H1 (cell line): ENCODE results near the gene UTP3. TPM values are rescaled to one million over a fixed set of nuclear protein-coding genes. Genes with fewer than 3 reads are reported as not detected.

Source experiments
- CTCF ChIA-PET: fragments of 300-600 bp; sonication (Branson Sonifier 250); formaldehyde crosslinking; loops from one replicate; lab custom pipeline; 2021; ENCODE audit not compliant: partially characterized antibody; lab: Charles Lee
- POLR2A ChIA-PET: fragments of 300-600 bp; sonication (Branson Sonifier 250); formaldehyde crosslinking; loops from one replicate; lab custom pipeline; 2021; ENCODE audit warnings: inconsistent platforms; ENCODE audit not compliant: partially characterized antibody; lab: Charles Lee
- DNase-seq, 2 experiments: peaks; one replicate each; pipeline versions ENCODE4 v3.0.0 to v3.0.0-alpha.2; 2010 to 2022; ENCODE audit warnings: low spot score in 2 of 2, low read depth in 1 of 2, mixed read lengths in 1 of 2
- FAIRE-seq: peaks from 2 replicates; lab custom pipeline; 2011; peaks lifted over from hg19 to GRCh38; lab: Jason Lieb, UNC
- H2AFZ ChIP-seq: 2 replicates; pipeline ENCODE4 v1.8.1; 2012; ENCODE audit warnings: low read length, inconsistent platforms
- H2AK5ac ChIP-seq: 2 replicates; pipeline ENCODE4 v1.6.1; 2013; ENCODE audit warnings: low read depth, low read length
- H2BK120ac ChIP-seq: replicated peaks from 2 replicates; pipeline ENCODE3; 2013; ENCODE audit warnings: low read depth, low read length, inconsistent platforms
- H2BK12ac ChIP-seq: 2 replicates; pipeline ENCODE4 v1.6.1; 2013; ENCODE audit warnings: low read depth, low read length
- H2BK15ac ChIP-seq: 2 replicates; pipeline ENCODE4 v1.6.1; 2013; ENCODE audit warnings: low read length
- H2BK20ac ChIP-seq: 2 replicates; pipeline ENCODE4 v1.6.1; 2013; ENCODE audit warnings: low read length
- H2BK5ac ChIP-seq: 2 replicates; pipeline ENCODE4 v1.6.1; 2013; ENCODE audit warnings: low read depth, low read length
- H3K14ac ChIP-seq: 2 replicates; pipeline ENCODE4 v1.6.1; 2013; ENCODE audit warnings: inconsistent platforms; ENCODE audit not compliant: insufficient read length
- H3K18ac ChIP-seq: 2 replicates; pipeline ENCODE4 v1.6.1; 2013; ENCODE audit warnings: low read length; ENCODE audit errors: extremely low read depth
- H3K23ac ChIP-seq: 2 replicates; pipeline ENCODE4 v1.6.1; 2013; ENCODE audit warnings: inconsistent platforms; ENCODE audit not compliant: insufficient read length
- H3K23me2 ChIP-seq: 2 replicates; pipeline ENCODE4 v1.6.1; 2013; ENCODE audit warnings: low read depth, low read length
- H3K27ac ChIP-seq: 2 replicates; pipeline ENCODE4 v1.6.1; 2011; ENCODE audit warnings: low read depth, low read length, inconsistent platforms
- H3K27me3 ChIP-seq, 4 experiments: replicated peaks in 1 of 4; 1 replicate in 1 of 4; 2 replicates in 3 of 4; pipeline versions ENCODE4 v1.6.1 to v1.8.1; 2011 to 2013; ENCODE audit warnings: low read length in 3 of 4, mild to moderate bottlenecking in 3 of 4, inconsistent platforms in 2 of 4, mixed read lengths in 2 of 4, moderate library complexity in 1 of 4; ENCODE audit not compliant: control insufficient read depth in 3 of 4, insufficient read depth in 3 of 4; ENCODE audit errors: extremely low read depth in 1 of 4
- H3K36me3 ChIP-seq, 4 experiments: 2 replicates each; pipeline versions ENCODE4 v1.6.1 to v1.8.1; 2011 to 2013; ENCODE audit warnings: mild to moderate bottlenecking in 4 of 4, low read length in 3 of 4, moderate library complexity in 2 of 4, control low read depth in 1 of 4, inconsistent platforms in 1 of 4; ENCODE audit not compliant: insufficient read depth in 4 of 4, control insufficient read depth in 2 of 4
- H3K4ac ChIP-seq: replicated peaks from 2 replicates; pipeline ENCODE3; 2013; ENCODE audit warnings: low read length, low read depth, mixed read lengths, inconsistent platforms; ENCODE audit not compliant: insufficient read length
- H3K4me1 ChIP-seq, 4 experiments: replicated peaks in 1 of 4; 1 replicate in 1 of 4; 2 replicates in 3 of 4; pipeline versions ENCODE4 v1.6.1 to v1.8.1; 2011 to 2013; ENCODE audit warnings: low read length in 3 of 4, inconsistent platforms in 2 of 4, mixed read lengths in 1 of 4; ENCODE audit not compliant: insufficient read depth in 4 of 4, control insufficient read depth in 3 of 4
- H3K4me2 ChIP-seq, 2 experiments: 2 replicates each; pipeline versions ENCODE4 v1.6.1 to v1.8.1; 2011 to 2013; ENCODE audit warnings: low read depth in 2 of 2, low read length in 2 of 2, control low read depth in 1 of 2, inconsistent platforms in 1 of 2, mild to moderate bottlenecking in 1 of 2; ENCODE audit not compliant: insufficient read depth in 1 of 2
- H3K4me3 ChIP-seq, 4 experiments: fragments of 200-600, 300-600 bp in 1 of 4; sonication (generic), shearing (Covaris generic), sonication (Bioruptor Twin) in 1 of 4; 2 replicates each; pipeline versions ENCODE4 v1.5.1 to v1.8.1; 2011 to 2016; ENCODE audit warnings: low read length in 4 of 4, low read depth in 3 of 4, control low read depth in 2 of 4, inconsistent platforms in 2 of 4, mild to moderate bottlenecking in 2 of 4, mixed read lengths in 1 of 4, moderate library complexity in 1 of 4; ENCODE audit not compliant: insufficient read depth in 2 of 4; ENCODE audit errors: extremely low read depth in 1 of 4
- H3K56ac ChIP-seq: replicated peaks from 2 replicates; pipeline ENCODE3; 2013; ENCODE audit warnings: low read depth, mild to moderate bottlenecking, mixed read lengths, low read length, inconsistent platforms; ENCODE audit not compliant: insufficient read length
- H3K79me1 ChIP-seq: 2 replicates; pipeline ENCODE4 v1.6.1; 2013; ENCODE audit warnings: low read depth, low read length, control low read depth
- H3K79me2 ChIP-seq, 2 experiments: 2 replicates each; pipeline versions ENCODE4 v1.6.1 to v1.8.1; 2012 to 2013; ENCODE audit warnings: low read length in 2 of 2, mild to moderate bottlenecking in 2 of 2, inconsistent platforms in 1 of 2; ENCODE audit not compliant: insufficient read depth in 2 of 2, control insufficient read depth in 1 of 2
- H3K9ac ChIP-seq, 4 experiments: replicated peaks in 1 of 4; 1 replicate in 1 of 4; 2 replicates in 3 of 4; pipeline versions ENCODE4 v1.6.1 to v1.8.1; 2011 to 2013; ENCODE audit warnings: low read depth in 3 of 4, low read length in 3 of 4, control low read depth in 2 of 4, mild to moderate bottlenecking in 2 of 4, moderate library complexity in 2 of 4, inconsistent platforms in 1 of 4; ENCODE audit errors: extremely low read depth in 1 of 4
- H3K9me3 ChIP-seq, 2 experiments: 2 replicates each; pipeline versions ENCODE4 v1.6.1 to v1.8.1; 2012 to 2013; ENCODE audit warnings: mild to moderate bottlenecking in 2 of 2, moderate library complexity in 2 of 2, control low read depth in 1 of 2, inconsistent platforms in 1 of 2, low read depth in 1 of 2, low read length in 1 of 2, mixed read lengths in 1 of 2; ENCODE audit not compliant: insufficient read depth in 2 of 2
- H4K20me1 ChIP-seq, 2 experiments: replicated peaks in 1 of 2; 2 replicates each; pipeline versions ENCODE3 to v1.8.1; 2011 to 2013; ENCODE audit warnings: inconsistent platforms in 2 of 2, low read length in 2 of 2, mild to moderate bottlenecking in 1 of 2; ENCODE audit not compliant: insufficient read depth in 2 of 2, control insufficient read depth in 1 of 2
- H4K5ac ChIP-seq: 2 replicates; pipeline ENCODE4 v1.6.1; 2013; ENCODE audit warnings: low read length, low read depth, mixed read lengths, inconsistent platforms; ENCODE audit not compliant: insufficient read length
- H4K8ac ChIP-seq: 2 replicates; pipeline ENCODE4 v1.8.0; 2013; ENCODE audit warnings: mild to moderate bottlenecking, moderate library complexity, low read length, inconsistent platforms; ENCODE audit not compliant: insufficient read depth; ENCODE audit errors: extremely low read depth
- H4K91ac ChIP-seq: replicated peaks from 2 replicates; pipeline ENCODE3; 2013; ENCODE audit warnings: low read length, mixed read lengths, inconsistent platforms; ENCODE audit not compliant: insufficient read length
- ATF2 ChIP-seq: IDR thresholded peaks from 2 replicates; pipeline ENCODE4 v1.6.1; 2012; ENCODE audit warnings: low read length, inconsistent platforms
- BACH1 ChIP-seq: IDR thresholded peaks from 2 replicates; pipeline ENCODE4 v1.6.1; 2012; ENCODE audit warnings: low read length, improper control_type of control experiment
- CREB1 ChIP-seq: IDR thresholded peaks from 2 replicates; pipeline ENCODE4 v1.6.1; 2012; ENCODE audit warnings: inconsistent platforms
- EGR1 ChIP-seq: IDR thresholded peaks from 2 replicates; pipeline ENCODE4 v1.6.1; 2011; ENCODE audit warnings: low read depth, low read length, borderline replicate concordance
- JUND ChIP-seq: IDR thresholded peaks from 2 replicates; pipeline ENCODE4 v1.6.1; 2011; ENCODE audit warnings: mild to moderate bottlenecking, improper control_type of control experiment, low read length
- POLR2A ChIP-seq, 2 experiments: IDR thresholded peaks; 1 replicate in 1 of 2; 2 replicates in 1 of 2; pipeline ENCODE4 v1.6.1; 2011; ENCODE audit warnings: low read depth in 2 of 2, low read length in 2 of 2, mild to moderate bottlenecking in 2 of 2; ENCODE audit errors: control extremely low read depth in 1 of 2
- RBBP5 ChIP-seq: IDR thresholded peaks from 2 replicates; pipeline ENCODE4 v1.7.1; 2012; ENCODE audit warnings: low read depth, mild to moderate bottlenecking, inconsistent platforms, low read length, moderate library complexity, borderline replicate concordance
- SP2 ChIP-seq: IDR thresholded peaks from 2 replicates; pipeline ENCODE4 v1.6.1; 2012; ENCODE audit warnings: mild to moderate bottlenecking, low read length, inconsistent platforms
- SP4 ChIP-seq: IDR thresholded peaks from 2 replicates; pipeline ENCODE4 v1.6.1; 2012; ENCODE audit warnings: low read length, inconsistent platforms
- SRF ChIP-seq: IDR thresholded peaks from 2 replicates; pipeline ENCODE4 v1.6.1; 2011; ENCODE audit warnings: mild to moderate bottlenecking, low read depth, low read length, moderate library complexity
- WGBS, 2 experiments: shearing (Covaris generic) in 1 of 2; methylation state at CpG; one replicate each; pipeline versions ENCODE4 v1.1.6 to v1.1.7; 2013 to 2015; ENCODE audit warnings: low lambda C conversion rate in 2 of 2, mixed read lengths in 2 of 2, inconsistent platforms in 1 of 2, low coverage in 1 of 2, missing lambda C conversion rate in 1 of 2; ENCODE audit not compliant: insufficient replicate concordance in 2 of 2, insufficient coverage in 1 of 2, insufficient read length in 1 of 2; ENCODE audit errors: extremely low coverage in 1 of 2, missing lambda C conversion rate in 1 of 2; 5-methylcytosine and 5-hydroxymethylcytosine counted together
- polyA plus RNA-seq, 7 experiments: library from polyadenylated mRNA; depleted of rRNA in 3 of 7; stranded (reverse) in 5 of 7; unstranded in 2 of 7; fragments of >200 nt in 5 of 7; fragments of 200-250 nt in 2 of 7; gene quantifications; 1 replicate in 5 of 7; 2 replicates in 1 of 7; 4 replicates in 1 of 7; pipeline versions ENCODE4 v1.2.1 to v1.2.3, GENCODE V29; 2011 to 2013; ENCODE audit warnings: missing spikeins in 2 of 7, mixed read lengths in 2 of 7
- total RNA-seq: library from RNA; stranded (reverse); fragmentation: NEBNext Ultra II Directional; extraction: Animal tissue kit (Norgen Biotek cat#: 25700); gene quantifications from 2 replicates; pipeline ENCODE4 v1.2.1, GENCODE V29; 2021
- TF ChIP-seq, protein P1 (sequence below), 3 experiments: IDR thresholded peaks; 1 replicate in 2 of 3; 2 replicates in 1 of 3; pipeline versions ENCODE4 v1.5.1 to v1.6.1; 2011; ENCODE audit warnings: low read length in 3 of 3, mild to moderate bottlenecking in 3 of 3, inconsistent platforms in 2 of 3, low read depth in 1 of 3, moderate library complexity in 1 of 3; ENCODE audit not compliant: insufficient read depth in 1 of 3; ENCODE audit errors: control extremely low read depth in 1 of 3

UTP3 gene
- total and polyA plus RNA-seq, 2 of the 8 experiments (the other 6 are each of a cell fraction or from before 2014, with no cell fraction given) = 11.2 to 51.3 TPM

- CTCF ChIA-PET = interaction anchor here (0.7 to 3.9 kb wide), 4 partner anchors 12 to 213 kb away, joined by 3 to 29 read pairs (median 6); no protein-coding TSS in a partner anchor
- TF ChIP-seq BACH1 = no peak
- TF ChIP-seq POLR2A (IDR thresholded peaks at IDR 0.05; ENCODE audit: control extremely low read depth in 1 of 2, low read depth in 2 of 2, low read length in 2 of 2) = no peak
- no peak for TF ChIP-seq RBBP5
- no peak for TF ChIP-seq SP2
- no peak for TF ChIP-seq EGR1
- no peak for TF ChIP-seq CREB1
- no peak for TF ChIP-seq SP4
- TF ChIP-seq ATF2 = no peak
- no peak for TF ChIP-seq SRF
- TF ChIP-seq, protein P1, sequence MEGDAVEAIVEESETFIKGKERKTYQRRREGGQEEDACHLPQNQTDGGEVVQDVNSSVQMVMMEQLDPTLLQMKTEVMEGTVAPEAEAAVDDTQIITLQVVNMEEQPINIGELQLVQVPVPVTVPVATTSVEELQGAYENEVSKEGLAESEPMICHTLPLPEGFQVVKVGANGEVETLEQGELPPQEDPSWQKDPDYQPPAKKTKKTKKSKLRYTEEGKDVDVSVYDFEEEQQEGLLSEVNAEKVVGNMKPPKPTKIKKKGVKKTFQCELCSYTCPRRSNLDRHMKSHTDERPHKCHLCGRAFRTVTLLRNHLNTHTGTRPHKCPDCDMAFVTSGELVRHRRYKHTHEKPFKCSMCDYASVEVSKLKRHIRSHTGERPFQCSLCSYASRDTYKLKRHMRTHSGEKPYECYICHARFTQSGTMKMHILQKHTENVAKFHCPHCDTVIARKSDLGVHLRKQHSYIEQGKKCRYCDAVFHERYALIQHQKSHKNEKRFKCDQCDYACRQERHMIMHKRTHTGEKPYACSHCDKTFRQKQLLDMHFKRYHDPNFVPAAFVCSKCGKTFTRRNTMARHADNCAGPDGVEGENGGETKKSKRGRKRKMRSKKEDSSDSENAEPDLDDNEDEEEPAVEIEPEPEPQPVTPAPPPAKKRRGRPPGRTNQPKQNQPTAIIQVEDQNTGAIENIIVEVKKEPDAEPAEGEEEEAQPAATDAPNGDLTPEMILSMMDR (IDR thresholded peaks at IDR 0.05; ENCODE audit: control extremely low read depth in 1 of 3, insufficient read depth in 1 of 3, low read depth in 1 of 3, low read length in 3 of 3) = no peak
- TF ChIP-seq JUND = no peak
These were observed 3.3 kb downstream of the UTP3 start for GRCh38 chr4:70691661-70692060.

More at GRCh38 chr4:70691661-70692060, 3.3 kb downstream of the UTP3 start:
- Histone ChIP-seq H3K56ac (no peak overlapping the region), H2BK5ac (no peak overlapping the region), H3K9ac (no peak overlapping the region), H2BK12ac (no peak overlapping the region), H4K20me1 (no peaks in the 10 kb centered on the region), H4K8ac (no peak overlapping the region), H3K14ac (no peak overlapping the region), H3K4me2 (no peak overlapping the region), H4K5ac (no peak overlapping the region), H3K27ac (no peak overlapping the region), H3K36me3 (peaks cover 0 to 15% (median 1%) of the 10 kb centered on the region in 4 experiments; a peak in 1 of 8 replicates), H2BK120ac (no peak overlapping the region), H3K18ac (no peak overlapping the region), H2AFZ (no peak overlapping the region), H2BK15ac (no peak overlapping the region), H3K79me1 (peaks cover 2% of the 10 kb centered on the region; the same call in 1 of the 2 replicates), H4K91ac (no peak overlapping the region), H3K23me2 (peaks cover 13% of the 10 kb centered on the region; the same call in 1 of the 2 replicates), H3K27me3 (no peaks in the 10 kb centered on the region), H3K4me3 (no peak overlapping the region), H2BK20ac (no peak overlapping the region), H3K4me1 (peaks cover 0 to 2% (median 0%) of the 10 kb centered on the region in 4 experiments; a peak in 2 of 7 replicates), H3K4ac (no peak overlapping the region), H3K9me3 (no peaks in the 10 kb centered on the region), H3K79me2 (peaks cover 6 to 32% of the 10 kb centered on the region in 2 experiments), H2AK5ac (no peak overlapping the region), H3K23ac (no peak overlapping the region)
- FAIRE-seq (no peak), DNase-seq (no peak)
- POLR2A ChIA-PET = interaction anchor here (0.7 to 7.7 kb wide), 2 partner anchors 13 to 449 kb away, joined by 4 to 86 read pairs; no protein-coding TSS in a partner anchor
- 86% methylated on average over 1 of the region's 1 CpG; no CpG with 5 or more reads in 1 of the 2 experiments for WGBS, 2 experiments
